DMS 273 (cell line): ENCODE results near the gene BMP2K.
A peak's percentile ranks its signal among the peaks of the same experiment; 100 is the strongest.

Experiments used
- DNase-seq: peaks from one replicate; lab custom pipeline; 2025; ENCODE audit not compliant: unreplicated experiment; lab: John Stamatoyannopoulos, UW

BMP2K gene

DNA sequence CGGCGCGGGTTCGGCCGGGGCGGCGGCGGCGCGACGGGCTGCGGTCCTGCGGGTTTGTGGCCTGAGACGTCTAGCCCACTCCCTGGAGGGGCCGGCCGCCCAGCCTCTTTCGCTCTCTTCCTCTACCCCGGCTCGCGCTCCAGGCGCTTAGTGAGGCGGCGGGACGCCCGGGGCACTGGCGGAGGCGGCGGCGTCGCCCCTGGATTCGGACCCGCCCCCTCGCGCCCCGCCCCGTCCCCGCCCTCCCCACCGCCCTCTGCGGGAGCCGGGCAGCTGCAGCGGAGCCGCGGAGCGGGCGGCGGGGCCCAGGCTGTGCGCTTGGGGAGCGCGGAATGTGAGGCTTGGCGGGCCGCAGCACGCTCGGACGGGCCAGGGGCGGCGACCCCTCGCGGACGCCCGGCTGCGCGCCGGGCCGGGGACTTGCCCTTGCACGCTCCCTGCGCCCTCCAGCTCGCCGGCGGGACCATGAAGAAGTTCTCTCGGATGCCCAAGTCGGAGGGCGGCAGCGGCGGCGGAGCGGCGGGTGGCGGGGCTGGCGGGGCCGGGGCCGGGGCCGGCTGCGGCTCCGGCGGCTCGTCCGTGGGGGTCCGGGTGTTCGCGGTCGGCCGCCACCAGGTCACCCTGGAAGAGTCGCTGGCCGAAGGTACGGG lies at the start of gene BMP2K:
Gene BMP2K (plus strand): TSS at position 272 of the 650 bp plus-strand sequence. CDS start 194 bp downstream, at position 466.
- DNase-seq = peak; percentile 86

GRCh38 chr4:78726546-78726945 lies 49.6 kb upstream of the BMP2K start:
- DNase-seq = no peak

GRCh38 chr4:78732332-78733104 lies 43.6 kb upstream of the BMP2K start:
- no peak for DNase-seq

DNA sequence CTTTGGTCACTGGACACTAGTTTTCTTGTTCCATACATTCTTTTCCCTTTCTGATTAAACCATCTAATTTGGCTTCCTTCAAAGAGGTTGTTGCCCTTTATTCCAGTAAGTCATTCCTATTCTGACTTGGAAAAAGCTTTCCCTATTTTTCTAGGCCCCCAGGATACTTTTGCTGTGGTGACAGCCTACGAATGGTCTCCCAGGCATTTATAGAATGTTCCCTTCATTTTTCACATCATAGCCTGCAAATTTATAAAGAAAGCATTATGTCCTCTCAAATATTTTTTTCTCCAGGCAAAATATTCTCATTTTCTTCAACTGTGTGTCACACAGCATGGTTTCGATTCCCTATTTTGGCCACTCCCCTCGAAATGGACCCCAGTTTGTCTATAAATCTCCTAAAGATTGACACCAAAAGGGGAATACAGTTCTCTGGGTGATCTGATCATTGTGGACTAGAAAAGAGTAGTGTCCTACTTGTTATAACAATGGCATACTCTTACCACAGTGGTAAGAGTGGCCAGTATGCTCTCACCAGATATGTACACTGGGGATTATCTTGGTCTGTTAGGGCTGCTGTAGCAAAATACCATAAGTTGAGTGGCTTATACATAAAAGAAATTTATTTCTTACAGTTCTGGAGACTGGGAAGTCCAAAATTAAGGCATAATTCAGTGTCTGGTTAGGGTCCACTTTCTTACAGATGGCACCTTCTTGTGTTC lies 41.5 kb upstream of the BMP2K start:
- DNase-seq = no peak

DNA sequence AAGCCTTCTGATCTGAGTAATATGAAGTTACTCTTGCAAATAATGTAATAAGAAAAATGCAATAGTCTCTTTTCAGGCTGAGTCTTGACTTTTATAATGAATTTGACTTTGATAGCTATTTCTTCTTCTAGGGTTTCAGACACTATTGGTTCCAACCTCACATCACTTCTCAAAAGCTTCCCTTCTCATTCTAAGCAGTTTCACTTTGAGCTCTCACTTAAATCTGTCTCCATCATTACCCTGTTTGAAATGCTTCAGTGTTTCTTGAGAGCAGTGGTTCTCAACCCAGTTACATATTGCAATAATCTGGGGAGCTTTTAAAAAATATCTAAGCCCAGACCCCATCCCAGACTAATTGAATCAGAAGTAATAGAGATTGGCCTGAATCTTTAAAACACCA lies 40.5 kb upstream of the BMP2K start:
- no peak for DNase-seq

GRCh38 chr4:78737035-78737434 lies 39.1 kb upstream of the BMP2K start:
- DNase-seq = no peak

DNA sequence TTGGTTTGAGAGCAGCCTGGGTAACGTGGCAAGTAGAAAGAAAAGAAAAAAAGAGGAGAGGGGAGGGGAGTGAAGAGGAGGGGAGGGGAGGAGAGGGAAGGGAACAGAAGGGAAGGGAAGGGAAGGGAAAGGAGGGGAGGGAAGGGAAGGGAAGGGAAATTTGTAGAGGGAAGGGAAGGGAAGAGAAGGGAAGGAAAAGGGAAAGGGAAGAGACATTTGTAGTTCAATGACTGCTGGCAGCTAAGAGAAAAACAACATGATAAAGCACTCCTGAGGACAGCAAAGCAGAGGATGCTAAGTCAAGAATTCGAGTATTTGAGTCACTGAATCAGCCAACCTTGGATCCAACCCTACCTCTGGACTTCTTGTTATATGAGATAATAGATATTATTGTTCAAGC lies 38.2 kb upstream of the BMP2K start:
- no peak for DNase-seq

DNA sequence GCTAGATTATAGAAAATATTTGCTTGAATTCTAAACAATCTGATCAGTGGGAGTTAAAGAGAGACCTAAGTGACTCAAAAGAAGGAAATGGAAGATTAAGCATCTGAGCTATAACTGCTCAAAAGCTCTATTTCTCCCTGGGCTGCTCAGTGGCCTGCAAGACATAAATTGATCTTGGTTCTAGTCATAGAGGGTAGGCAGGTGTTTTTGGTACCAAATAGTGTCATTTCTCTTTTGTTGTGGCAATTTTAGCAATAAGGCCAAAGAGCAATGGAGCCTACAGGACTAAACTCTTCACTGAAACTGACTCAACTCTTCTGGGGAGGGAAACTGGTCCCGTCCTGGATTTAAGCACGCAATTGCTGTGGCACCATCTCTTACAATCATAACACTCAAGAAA lies 33.9 kb upstream of the BMP2K start:
- no peak for DNase-seq

- peak; percentile 9 for DNase-seq
Observed at GRCh38 chr4:78747475-78747922, 28.7 kb upstream of the BMP2K start.

DNA sequence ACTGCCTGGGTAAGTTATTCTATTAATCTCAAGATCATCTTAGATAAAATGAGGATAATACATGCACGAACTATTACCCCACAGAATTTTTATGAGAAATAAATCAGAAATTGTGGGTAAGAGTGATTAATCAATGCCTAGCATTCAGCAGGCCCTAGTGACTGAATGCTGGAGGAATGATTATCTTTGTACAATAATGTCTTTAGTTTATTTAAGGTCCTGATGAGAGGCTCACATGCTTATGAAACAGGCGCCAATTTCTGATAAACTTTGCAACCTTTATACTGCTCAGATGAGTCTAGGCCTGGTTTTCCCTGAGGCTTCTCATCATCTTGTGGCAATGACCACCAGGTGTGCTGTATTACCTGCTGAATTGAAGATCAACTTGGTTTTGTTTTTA lies 27.8 kb upstream of the BMP2K start:
- DNase-seq = no peak

DNA sequence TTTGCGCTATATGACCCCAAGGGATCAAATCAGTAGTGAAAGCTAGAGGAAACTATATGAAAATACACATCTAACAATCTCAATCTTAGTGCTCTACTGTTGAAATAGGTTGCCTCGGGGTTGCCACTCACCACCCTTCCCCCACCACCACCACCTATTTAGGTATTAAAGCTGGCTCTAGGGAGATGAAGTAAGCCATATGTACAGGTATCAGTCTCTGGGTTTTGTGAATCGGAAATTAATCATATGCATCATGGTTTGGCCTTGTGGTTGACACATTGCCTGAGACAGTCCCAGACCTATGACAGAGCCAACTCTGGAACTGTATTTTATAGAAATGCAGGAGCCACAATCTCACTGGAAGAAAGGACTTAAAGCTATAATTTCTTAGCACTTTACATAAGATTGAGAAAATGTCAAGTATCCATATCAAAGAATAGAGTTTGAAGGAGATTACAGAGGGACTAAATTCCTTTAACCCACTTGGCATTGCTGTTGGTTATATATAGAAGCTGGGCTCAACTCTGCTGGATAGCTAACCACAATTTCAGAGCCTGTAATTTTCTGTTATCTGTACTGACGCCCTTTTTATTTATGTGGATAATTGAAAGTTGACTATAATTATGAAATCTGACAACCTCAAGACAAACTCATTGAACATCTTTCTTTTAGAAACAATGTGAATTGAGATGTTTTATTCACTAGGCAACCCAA lies 26.7 kb upstream of the BMP2K start:
- no peak for DNase-seq

- DNase-seq = no peak
Observed at GRCh38 chr4:78749972-78750727, 26.0 kb upstream of the BMP2K start.

GRCh38 chr4:78753091-78753490 lies 23.1 kb upstream of the BMP2K start:
- no peak for DNase-seq

GRCh38 chr4:78754872-78755271 lies 21.3 kb upstream of the BMP2K start:
- DNase-seq = no peak

DNA sequence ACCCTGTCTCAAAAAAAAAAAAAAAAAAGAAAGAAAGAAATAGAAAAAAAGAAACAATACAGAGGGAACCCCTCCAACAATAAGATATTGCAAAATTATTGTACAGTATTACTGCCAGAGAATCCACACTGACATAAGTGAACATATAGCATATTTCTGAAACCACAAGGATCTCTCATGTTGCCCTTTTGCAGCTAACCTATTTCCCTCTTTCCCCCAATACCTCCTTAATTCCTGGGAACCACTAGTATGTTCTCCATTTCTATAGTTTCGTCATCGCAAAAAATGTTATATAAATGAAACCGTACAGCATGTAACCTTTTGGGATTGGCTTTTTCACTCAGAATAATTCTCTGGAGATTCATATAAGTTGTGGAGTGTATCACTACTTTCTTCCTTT lies 20.0 kb upstream of the BMP2K start:
- DNase-seq = no peak

DNA sequence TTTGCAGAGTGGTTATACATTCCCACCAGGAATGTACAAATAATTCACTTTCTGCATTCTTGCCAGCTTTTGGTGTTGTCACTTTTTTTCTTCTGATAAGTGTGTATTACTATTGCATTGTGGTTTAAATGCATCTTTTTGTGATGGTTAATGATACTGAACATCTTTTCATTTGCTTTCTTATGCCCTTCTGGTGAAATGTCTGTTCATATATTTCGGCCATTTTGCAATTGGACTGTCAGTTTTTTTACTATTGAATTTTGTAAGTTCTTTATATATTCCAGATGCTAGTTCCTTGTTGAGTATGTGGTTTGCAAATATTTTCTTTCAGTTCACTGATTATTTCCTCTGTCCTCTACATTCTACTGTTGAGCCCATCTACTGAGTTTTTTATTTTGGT lies 19.4 kb upstream of the BMP2K start:
- DNase-seq = no peak

- DNase-seq = no peak
Observed at GRCh38 chr4:78757574-78757973, 18.6 kb upstream of the BMP2K start.

GRCh38 chr4:78758085-78758484 lies 18.1 kb upstream of the BMP2K start:
- DNase-seq = no peak

DNA sequence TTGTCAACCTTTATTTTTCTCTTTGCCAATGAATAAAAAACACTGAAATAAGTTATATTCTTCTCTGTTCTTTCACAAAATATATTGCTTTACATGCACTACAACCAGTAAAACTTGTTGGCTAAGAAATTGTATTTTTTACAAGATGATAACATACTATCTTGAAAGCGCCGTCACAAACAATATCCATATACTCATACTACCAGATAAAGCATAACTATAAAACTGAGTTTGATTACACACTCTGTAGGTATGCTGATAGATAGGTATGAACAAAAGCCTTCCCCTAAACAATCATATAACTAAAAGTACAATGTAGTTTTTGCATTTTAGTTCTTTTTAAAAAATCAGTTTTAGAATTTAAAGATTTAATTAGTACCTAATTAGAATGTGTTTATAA lies 13.6 kb upstream of the BMP2K start:
- DNase-seq = no peak

DNA sequence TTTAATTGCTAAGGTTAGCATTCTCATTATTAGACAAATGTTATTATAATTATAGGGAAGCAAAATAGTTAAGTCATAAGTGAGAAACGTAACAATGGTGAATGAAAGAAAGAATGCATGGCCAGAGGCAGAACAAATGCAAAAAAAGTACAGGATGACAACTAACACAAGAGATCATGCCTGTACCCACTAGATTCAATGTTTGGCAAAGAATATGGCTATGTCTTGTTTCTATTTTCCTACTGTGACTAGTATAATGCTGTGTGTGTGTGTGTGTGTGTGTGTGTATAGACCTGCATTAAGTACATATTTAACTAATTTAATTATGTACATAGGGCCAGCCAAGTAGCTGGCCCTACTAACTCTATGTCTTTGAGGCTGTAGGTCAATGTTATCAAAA lies 12.9 kb upstream of the BMP2K start:
- no peak for DNase-seq
